H1 (cell line): ENCODE measurements around the gene GUCA2B. TPM values are rescaled to one million over a fixed set of nuclear protein-coding genes. Genes with fewer than 3 reads are reported as not detected.

Experiments
- CTCF ChIA-PET: fragments of 300-600 bp; sonication (Branson Sonifier 250); formaldehyde crosslinking; loops from one replicate; lab custom pipeline; 2021; ENCODE audit not compliant: partially characterized antibody; lab: Charles Lee
- POLR2A ChIA-PET: fragments of 300-600 bp; sonication (Branson Sonifier 250); formaldehyde crosslinking; loops from one replicate; lab custom pipeline; 2021; ENCODE audit warnings: inconsistent platforms; ENCODE audit not compliant: partially characterized antibody; lab: Charles Lee
- DNase-seq, 2 experiments: peaks; one replicate each; pipeline versions ENCODE4 v3.0.0 to v3.0.0-alpha.2; 2010 to 2022; ENCODE audit warnings: low spot score in 2 of 2, low read depth in 1 of 2, mixed read lengths in 1 of 2
- FAIRE-seq: peaks from 2 replicates; lab custom pipeline; 2011; peaks lifted over from hg19 to GRCh38; lab: Jason Lieb, UNC
- H2AFZ ChIP-seq: 2 replicates; pipeline ENCODE4 v1.8.1; 2012; ENCODE audit warnings: low read length, inconsistent platforms
- H2AK5ac ChIP-seq: 2 replicates; pipeline ENCODE4 v1.6.1; 2013; ENCODE audit warnings: low read depth, low read length
- H2BK120ac ChIP-seq: replicated peaks from 2 replicates; pipeline ENCODE3; 2013; ENCODE audit warnings: low read depth, low read length, inconsistent platforms
- H2BK12ac ChIP-seq: 2 replicates; pipeline ENCODE4 v1.6.1; 2013; ENCODE audit warnings: low read depth, low read length
- H2BK15ac ChIP-seq: 2 replicates; pipeline ENCODE4 v1.6.1; 2013; ENCODE audit warnings: low read length
- H2BK20ac ChIP-seq: 2 replicates; pipeline ENCODE4 v1.6.1; 2013; ENCODE audit warnings: low read length
- H2BK5ac ChIP-seq: 2 replicates; pipeline ENCODE4 v1.6.1; 2013; ENCODE audit warnings: low read depth, low read length
- H3K14ac ChIP-seq: 2 replicates; pipeline ENCODE4 v1.6.1; 2013; ENCODE audit warnings: inconsistent platforms; ENCODE audit not compliant: insufficient read length
- H3K18ac ChIP-seq: 2 replicates; pipeline ENCODE4 v1.6.1; 2013; ENCODE audit warnings: low read length; ENCODE audit errors: extremely low read depth
- H3K23ac ChIP-seq: 2 replicates; pipeline ENCODE4 v1.6.1; 2013; ENCODE audit warnings: inconsistent platforms; ENCODE audit not compliant: insufficient read length
- H3K23me2 ChIP-seq: 2 replicates; pipeline ENCODE4 v1.6.1; 2013; ENCODE audit warnings: low read depth, low read length
- H3K27ac ChIP-seq: 2 replicates; pipeline ENCODE4 v1.6.1; 2011; ENCODE audit warnings: low read depth, low read length, inconsistent platforms
- H3K27me3 ChIP-seq, 4 experiments: replicated peaks in 1 of 4; 1 replicate in 1 of 4; 2 replicates in 3 of 4; pipeline versions ENCODE4 v1.6.1 to v1.8.1; 2011 to 2013; ENCODE audit warnings: low read length in 3 of 4, mild to moderate bottlenecking in 3 of 4, inconsistent platforms in 2 of 4, mixed read lengths in 2 of 4, moderate library complexity in 1 of 4; ENCODE audit not compliant: control insufficient read depth in 3 of 4, insufficient read depth in 3 of 4; ENCODE audit errors: extremely low read depth in 1 of 4
- H3K36me3 ChIP-seq, 4 experiments: 2 replicates each; pipeline versions ENCODE4 v1.6.1 to v1.8.1; 2011 to 2013; ENCODE audit warnings: mild to moderate bottlenecking in 4 of 4, low read length in 3 of 4, moderate library complexity in 2 of 4, control low read depth in 1 of 4, inconsistent platforms in 1 of 4; ENCODE audit not compliant: insufficient read depth in 4 of 4, control insufficient read depth in 2 of 4
- H3K4ac ChIP-seq: replicated peaks from 2 replicates; pipeline ENCODE3; 2013; ENCODE audit warnings: low read length, low read depth, mixed read lengths, inconsistent platforms; ENCODE audit not compliant: insufficient read length
- H3K4me1 ChIP-seq, 4 experiments: replicated peaks in 1 of 4; 1 replicate in 1 of 4; 2 replicates in 3 of 4; pipeline versions ENCODE4 v1.6.1 to v1.8.1; 2011 to 2013; ENCODE audit warnings: low read length in 3 of 4, inconsistent platforms in 2 of 4, mixed read lengths in 1 of 4; ENCODE audit not compliant: insufficient read depth in 4 of 4, control insufficient read depth in 3 of 4
- H3K4me2 ChIP-seq, 2 experiments: 2 replicates each; pipeline versions ENCODE4 v1.6.1 to v1.8.1; 2011 to 2013; ENCODE audit warnings: low read depth in 2 of 2, low read length in 2 of 2, control low read depth in 1 of 2, inconsistent platforms in 1 of 2, mild to moderate bottlenecking in 1 of 2; ENCODE audit not compliant: insufficient read depth in 1 of 2
- H3K4me3 ChIP-seq, 4 experiments: fragments of 200-600, 300-600 bp in 1 of 4; sonication (generic), shearing (Covaris generic), sonication (Bioruptor Twin) in 1 of 4; 2 replicates each; pipeline versions ENCODE4 v1.5.1 to v1.8.1; 2011 to 2016; ENCODE audit warnings: low read length in 4 of 4, low read depth in 3 of 4, control low read depth in 2 of 4, inconsistent platforms in 2 of 4, mild to moderate bottlenecking in 2 of 4, mixed read lengths in 1 of 4, moderate library complexity in 1 of 4; ENCODE audit not compliant: insufficient read depth in 2 of 4; ENCODE audit errors: extremely low read depth in 1 of 4
- H3K56ac ChIP-seq: replicated peaks from 2 replicates; pipeline ENCODE3; 2013; ENCODE audit warnings: low read depth, mild to moderate bottlenecking, mixed read lengths, low read length, inconsistent platforms; ENCODE audit not compliant: insufficient read length
- H3K79me1 ChIP-seq: 2 replicates; pipeline ENCODE4 v1.6.1; 2013; ENCODE audit warnings: low read depth, low read length, control low read depth
- H3K79me2 ChIP-seq, 2 experiments: 2 replicates each; pipeline versions ENCODE4 v1.6.1 to v1.8.1; 2012 to 2013; ENCODE audit warnings: low read length in 2 of 2, mild to moderate bottlenecking in 2 of 2, inconsistent platforms in 1 of 2; ENCODE audit not compliant: insufficient read depth in 2 of 2, control insufficient read depth in 1 of 2
- H3K9ac ChIP-seq, 4 experiments: replicated peaks in 1 of 4; 1 replicate in 1 of 4; 2 replicates in 3 of 4; pipeline versions ENCODE4 v1.6.1 to v1.8.1; 2011 to 2013; ENCODE audit warnings: low read depth in 3 of 4, low read length in 3 of 4, control low read depth in 2 of 4, mild to moderate bottlenecking in 2 of 4, moderate library complexity in 2 of 4, inconsistent platforms in 1 of 4; ENCODE audit errors: extremely low read depth in 1 of 4
- H3K9me3 ChIP-seq, 2 experiments: 2 replicates each; pipeline versions ENCODE4 v1.6.1 to v1.8.1; 2012 to 2013; ENCODE audit warnings: mild to moderate bottlenecking in 2 of 2, moderate library complexity in 2 of 2, control low read depth in 1 of 2, inconsistent platforms in 1 of 2, low read depth in 1 of 2, low read length in 1 of 2, mixed read lengths in 1 of 2; ENCODE audit not compliant: insufficient read depth in 2 of 2
- H4K20me1 ChIP-seq, 2 experiments: replicated peaks in 1 of 2; 2 replicates each; pipeline versions ENCODE3 to v1.8.1; 2011 to 2013; ENCODE audit warnings: inconsistent platforms in 2 of 2, low read length in 2 of 2, mild to moderate bottlenecking in 1 of 2; ENCODE audit not compliant: insufficient read depth in 2 of 2, control insufficient read depth in 1 of 2
- H4K5ac ChIP-seq: 2 replicates; pipeline ENCODE4 v1.6.1; 2013; ENCODE audit warnings: low read length, low read depth, mixed read lengths, inconsistent platforms; ENCODE audit not compliant: insufficient read length
- H4K8ac ChIP-seq: 2 replicates; pipeline ENCODE4 v1.8.0; 2013; ENCODE audit warnings: mild to moderate bottlenecking, moderate library complexity, low read length, inconsistent platforms; ENCODE audit not compliant: insufficient read depth; ENCODE audit errors: extremely low read depth
- H4K91ac ChIP-seq: replicated peaks from 2 replicates; pipeline ENCODE3; 2013; ENCODE audit warnings: low read length, mixed read lengths, inconsistent platforms; ENCODE audit not compliant: insufficient read length
- KDM1A ChIP-seq: fragments of 200-600, 300-600 bp; sonication (generic); IDR thresholded peaks from 2 replicates; pipeline ENCODE4 v1.7.1; 2016; ENCODE audit warnings: mild to moderate bottlenecking, low read length, borderline replicate concordance
- KDM4A ChIP-seq: IDR thresholded peaks from one replicate; pipeline ENCODE4 v1.7.1; 2012; ENCODE audit warnings: low read depth, mild to moderate bottlenecking, moderate library complexity, low read length, inconsistent platforms; ENCODE audit not compliant: severe bottlenecking
- RAD21 ChIP-seq, 2 experiments: IDR thresholded peaks in 1 of 2; conservative IDR thresholded peaks in 1 of 2; 2 replicates each; pipeline ENCODE4 v1.6.1; 2011; ENCODE audit warnings: low read depth in 2 of 2, low read length in 2 of 2, improper control_type of control experiment in 1 of 2, inconsistent platforms in 1 of 2, mild to moderate bottlenecking in 1 of 2, moderate library complexity in 1 of 2
- SUZ12 ChIP-seq: fragments of 200-600 bp; sonication (generic); IDR thresholded peaks from 2 replicates; pipeline ENCODE4 v1.6.1; 2012; ENCODE audit warnings: mild to moderate bottlenecking, inconsistent platforms, low read length, moderate library complexity, mixed read lengths
- TAF1 ChIP-seq: IDR thresholded peaks from 2 replicates; pipeline ENCODE4 v1.6.1; 2011; ENCODE audit warnings: mild to moderate bottlenecking, low read depth, low read length
- WGBS, 2 experiments: shearing (Covaris generic) in 1 of 2; methylation state at CpG; one replicate each; pipeline versions ENCODE4 v1.1.6 to v1.1.7; 2013 to 2015; ENCODE audit warnings: low lambda C conversion rate in 2 of 2, mixed read lengths in 2 of 2, inconsistent platforms in 1 of 2, low coverage in 1 of 2, missing lambda C conversion rate in 1 of 2; ENCODE audit not compliant: insufficient replicate concordance in 2 of 2, insufficient coverage in 1 of 2, insufficient read length in 1 of 2; ENCODE audit errors: extremely low coverage in 1 of 2, missing lambda C conversion rate in 1 of 2; 5-methylcytosine and 5-hydroxymethylcytosine counted together
- polyA plus RNA-seq, 7 experiments: library from polyadenylated mRNA; depleted of rRNA in 3 of 7; stranded (reverse) in 5 of 7; unstranded in 2 of 7; fragments of >200 nt in 5 of 7; fragments of 200-250 nt in 2 of 7; gene quantifications; 1 replicate in 5 of 7; 2 replicates in 1 of 7; 4 replicates in 1 of 7; pipeline versions ENCODE4 v1.2.1 to v1.2.3, GENCODE V29; 2011 to 2013; ENCODE audit warnings: missing spikeins in 2 of 7, mixed read lengths in 2 of 7
- total RNA-seq: library from RNA; stranded (reverse); fragmentation: NEBNext Ultra II Directional; extraction: Animal tissue kit (Norgen Biotek cat#: 25700); gene quantifications from 2 replicates; pipeline ENCODE4 v1.2.1, GENCODE V29; 2021

The GUCA2B gene
- total and polyA plus RNA-seq, 2 of the 8 experiments (the other 6 are each of a cell fraction or from before 2014, with no cell fraction given), result not detected

DNA sequence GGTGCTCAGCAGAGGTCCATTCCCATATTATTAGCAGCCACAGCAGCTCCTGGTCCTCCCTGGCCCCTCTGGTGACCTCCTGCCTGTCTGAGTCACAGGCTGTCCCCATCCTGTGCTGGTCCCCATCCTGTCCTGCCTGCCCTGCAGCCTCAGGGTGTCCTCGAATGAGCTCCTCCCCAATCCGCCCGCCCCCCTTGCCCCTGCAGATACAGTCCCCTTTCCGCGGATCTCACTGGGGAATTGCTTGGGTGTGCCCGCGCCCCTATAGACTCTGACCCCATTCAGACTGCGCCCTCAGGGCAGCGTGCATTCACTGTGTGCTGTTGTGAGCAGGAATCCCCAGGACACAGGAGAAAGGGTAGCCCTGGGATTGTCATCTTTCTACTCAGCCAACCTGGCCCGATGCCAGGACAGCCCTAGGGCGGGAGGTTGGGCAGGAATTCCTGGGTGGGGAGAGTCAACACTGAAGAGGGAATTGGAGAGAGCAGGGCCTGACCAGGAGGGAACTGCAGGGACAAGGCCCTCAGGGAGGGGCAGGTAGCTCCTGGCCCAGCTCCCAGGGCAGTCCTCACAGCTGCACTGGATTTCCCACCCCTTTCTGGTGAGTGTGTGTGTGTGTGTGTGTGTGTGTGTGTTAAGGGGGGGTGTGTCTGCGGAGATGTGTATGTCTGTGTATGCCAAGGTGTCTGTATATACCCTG lies 12.5 kb downstream of the GUCA2B start:
- no peaks in the 10 kb centered on the region for H3K9me3 ChIP-seq
- H3K23me2 ChIP-seq, result peaks cover 3% of the 10 kb centered on the region; the same call in 1 of the 2 replicates
- H3K4me1 ChIP-seq, result peaks cover 0 to 2% (median 0%) of the 10 kb centered on the region in 4 experiments; a peak in 1 of 7 replicates
- no peak overlapping the region for H2BK120ac ChIP-seq
- no peak overlapping the region for H2BK5ac ChIP-seq
- CTCF ChIA-PET, result interaction anchor here (1.0 to 3.7 kb wide), 4 partner anchors 8 to 273 kb away, joined by 3 to 40 read pairs (median 4); no protein-coding TSS in a partner anchor
- no peak overlapping the region for H3K27ac ChIP-seq
- H3K79me1 ChIP-seq, result no peaks in the 10 kb centered on the region
- no peak overlapping the region for H3K4me3 ChIP-seq
- no peak overlapping the region for H3K23ac ChIP-seq
- H4K20me1 ChIP-seq, result no peaks in the 10 kb centered on the region
- no peak overlapping the region; a peak in 1 of 7 replicates for H3K9ac ChIP-seq
- no peaks in the 10 kb centered on the region for H3K36me3 ChIP-seq
- no peak overlapping the region for H4K5ac ChIP-seq
- no peak overlapping the region for H3K56ac ChIP-seq
- no peaks in the 10 kb centered on the region for H3K79me2 ChIP-seq
- no peak overlapping the region for H2AK5ac ChIP-seq
- WGBS, 2 experiments, result 75% methylated on average over 12 of the region's 12 CpGs; no CpG with 5 or more reads in 1 of the 2 experiments
- POLR2A ChIA-PET, result no interaction called here
- H4K91ac ChIP-seq, result no peak overlapping the region
- H2BK20ac ChIP-seq, result no peak overlapping the region
- no peak overlapping the region for H3K14ac ChIP-seq
- no peak for DNase-seq
- no peak overlapping the region for H2BK15ac ChIP-seq
- H3K4ac ChIP-seq, result no peak overlapping the region
- H3K27me3 ChIP-seq, result no peaks in the 10 kb centered on the region
- no peak overlapping the region for H4K8ac ChIP-seq
- no peak overlapping the region for H3K18ac ChIP-seq
- no peak for FAIRE-seq
- no peak overlapping the region for H2BK12ac ChIP-seq
- no peak overlapping the region for H2AFZ ChIP-seq
- no peak overlapping the region for H3K4me2 ChIP-seq
- TF ChIP-seq KDM4A (no peak), SUZ12 (no peak), RAD21 (IDR thresholded peaks at IDR 0.05 in 1 of 2, conservative IDR thresholded peaks at IDR 0.05 in 1 of 2; ENCODE audit: low read depth in 2 of 2, low read length in 2 of 2) (no peak), TAF1 (no peak), KDM1A (no peak)
